HepG2 (cell line): ENCODE data around the gene C2orf76. TPM values are rescaled to one million over a fixed set of nuclear protein-coding genes. Genes with fewer than 3 reads are reported as not detected.

ENCODE experiments used
- ATAC-seq: fragments of 200-7000 bp; cut with Tn5 transposase; 3 replicates; pipeline ENCODE4 v1.9.1; 2020; ENCODE audit warnings: mild to moderate bottlenecking, moderate library complexity
- BruUV-seq: library from RNA; stranded (reverse); fragments of 400-500 nt; replicated peaks from 2 replicates; lab custom pipeline; 2021; lab: Mats Ljungman, UMichigan
- CTCF ChIA-PET: fragments of 300-600 bp; formaldehyde crosslinking; extraction: SDS; loops from one replicate; lab custom pipeline; 2021; ENCODE audit warnings: low total read pairs, inconsistent platforms, low intra/inter-chr PET ratio; lab: Yijun Ruan, JAX
- POLR2A ChIA-PET: fragments of 350-600 bp; sonication (Branson Sonifier 250); formaldehyde crosslinking; loops from one replicate; lab custom pipeline; 2020; ENCODE audit warnings: antibody characterized with exemption, inconsistent platforms; lab: Yijun Ruan, JAX
- DNase-seq: peaks from one replicate; pipeline ENCODE4 v3.0.0-alpha.2; 2015; ENCODE audit warnings: low spot score
- FAIRE-seq: peaks from 3 replicates; lab custom pipeline; 2011; peaks lifted over from hg19 to GRCh38; lab: Jason Lieb, UNC
- H2AFZ ChIP-seq: one replicate; pipeline ENCODE4 v1.6.1; 2011; ENCODE audit warnings: low read length, inconsistent platforms
- H3K27ac ChIP-seq: fragments of 300-600 bp; 3 replicates; pipeline ENCODE4 v1.8.0; 2011; ENCODE audit warnings: mixed run types, mild to moderate bottlenecking, mixed read lengths, low read length, inconsistent platforms; ENCODE audit not compliant: insufficient read depth; ENCODE audit errors: extremely low read length
- H3K27me3 ChIP-seq, 2 experiments: fragments of 200-600 bp in 1 of 2; 2 replicates in 1 of 2; 3 replicates in 1 of 2; pipeline versions ENCODE4 v1.6.0 to v1.8.0; 2011; ENCODE audit warnings: low read length in 2 of 2, mild to moderate bottlenecking in 2 of 2, moderate library complexity in 2 of 2, inconsistent platforms in 1 of 2; ENCODE audit not compliant: insufficient read depth in 2 of 2, control insufficient read depth in 1 of 2
- H3K36me3 ChIP-seq, 2 experiments: fragments of 200-600 bp in 1 of 2; replicated peaks in 1 of 2; 2 replicates in 1 of 2; 3 replicates in 1 of 2; pipeline versions ENCODE4 v1.5.1 to v1.8.0; 2011; ENCODE audit warnings: low read length in 2 of 2, inconsistent platforms in 1 of 2; ENCODE audit not compliant: insufficient read depth in 2 of 2, control insufficient read depth in 1 of 2
- H3K4me1 ChIP-seq: 2 replicates; pipeline ENCODE4 v1.5.1; 2012; ENCODE audit warnings: low read length, inconsistent platforms; ENCODE audit not compliant: insufficient read depth
- H3K4me2 ChIP-seq: 2 replicates; pipeline ENCODE4 v1.6.0; 2011; ENCODE audit warnings: low read depth, low read length, inconsistent platforms
- H3K4me3 ChIP-seq, 3 experiments: fragments of 200-600 bp in 1 of 3; sonication (generic), shearing (Covaris generic) in 1 of 3; replicated peaks in 1 of 3; 2 replicates each; pipeline ENCODE4 v1.5.1; 2011 to 2016; ENCODE audit warnings: low read length in 3 of 3, inconsistent platforms in 2 of 3, low read depth in 2 of 3, mild to moderate bottlenecking in 2 of 3, control low read depth in 1 of 3, mixed read lengths in 1 of 3; ENCODE audit not compliant: insufficient read depth in 1 of 3
- H3K79me2 ChIP-seq: one replicate; pipeline ENCODE4 v1.6.1; 2011; ENCODE audit warnings: low read length, inconsistent platforms; ENCODE audit not compliant: insufficient read depth
- H3K9ac ChIP-seq: 2 replicates; pipeline ENCODE4 v1.6.0; 2011; ENCODE audit warnings: mild to moderate bottlenecking, low read depth, low read length, inconsistent platforms; ENCODE audit not compliant: insufficient read depth
- H3K9me3 ChIP-seq: 2 replicates; pipeline ENCODE4 v1.5.1; 2012; ENCODE audit warnings: mild to moderate bottlenecking, low read length
- H4K20me1 ChIP-seq: 2 replicates; pipeline ENCODE4 v1.6.0; 2011; ENCODE audit warnings: inconsistent platforms, mild to moderate bottlenecking, low read length, moderate library complexity; ENCODE audit not compliant: insufficient read depth
- CEBPB ChIP-seq: IDR thresholded peaks from 2 replicates; pipeline ENCODE4 v1.6.1; 2011; ENCODE audit warnings: low read depth, low read length, improper control_type of control experiment, borderline replicate concordance
- EHMT2 ChIP-seq: fragments of 200-600 bp; sonication (generic); IDR thresholded peaks from 2 replicates; pipeline ENCODE4 v1.7.0; 2017; ENCODE audit warnings: antibody characterized with exemption, low read depth, low read length, borderline replicate concordance
- FOXJ3 ChIP-seq: sonication (generic); formaldehyde crosslinking; IDR thresholded peaks from 2 replicates; pipeline ENCODE4 v1.4.0; 2020; ENCODE audit warnings: missing genetic modification reagents, mild to moderate bottlenecking, borderline replicate concordance
- NCOA2 ChIP-seq: sonication (generic); formaldehyde crosslinking; IDR thresholded peaks from 2 replicates; pipeline ENCODE4 v1.8.0; 2022; ENCODE audit warnings: inconsistent platforms
- PCBP1 ChIP-seq: fragments of 200-400 bp; formaldehyde crosslinking; IDR thresholded peaks from 2 replicates; pipeline ENCODE4 v1.6.1; 2017; ENCODE audit warnings: mild to moderate bottlenecking, low read depth, low read length, borderline replicate concordance
- POLR2A ChIP-seq, 2 experiments: IDR thresholded peaks; 2 replicates each; pipeline ENCODE4 v1.6.1; 2011; ENCODE audit warnings: low read depth in 2 of 2, low read length in 2 of 2, mild to moderate bottlenecking in 1 of 2, moderate library complexity in 1 of 2; ENCODE audit not compliant: insufficient read depth in 1 of 2
- POLR2AphosphoS2 ChIP-seq: IDR thresholded peaks from 2 replicates; pipeline ENCODE4 v1.6.1; 2011; ENCODE audit warnings: low read depth, low read length, improper control_type of control experiment
- SRSF1 ChIP-seq: fragments of 200-400 bp; formaldehyde crosslinking; optimal IDR thresholded peaks from 2 replicates; pipeline ENCODE3; 2017; ENCODE audit warnings: mild to moderate bottlenecking, low read depth, low read length, moderate library complexity
- TRIM24 ChIP-seq: sonication (generic); formaldehyde crosslinking; IDR thresholded peaks from 2 replicates; pipeline ENCODE4 v1.8.0; 2022; ENCODE audit warnings: mild to moderate bottlenecking, missing genetic modification reagents
- ZKSCAN1 ChIP-seq: fragments of 150-350 bp; IDR thresholded peaks from 2 replicates; pipeline ENCODE4 v1.6.1; 2014; ENCODE audit warnings: low read length
- ZMYM2 ChIP-seq: sonication (generic); formaldehyde crosslinking; IDR thresholded peaks from 2 replicates; pipeline ENCODE4 v1.8.0; 2022; ENCODE audit warnings: mild to moderate bottlenecking, missing genetic modification reagents
- ZNF180 ChIP-seq: sonication (generic); formaldehyde crosslinking; IDR thresholded peaks from 2 replicates; pipeline ENCODE4 v1.4.0; 2020; ENCODE audit warnings: low read depth, missing genetic modification reagents, borderline replicate concordance
- ZNF260 ChIP-seq: sonication (generic); formaldehyde crosslinking; IDR thresholded peaks from 2 replicates; pipeline ENCODE4 v1.4.0; 2020; ENCODE audit warnings: missing genetic modification reagents, low read depth, mild to moderate bottlenecking, borderline replicate concordance
- WGBS: methylation state at CpG from one replicate; pipeline ENCODE4 v1.1.6; 2017; ENCODE audit warnings: low lambda C conversion rate; 5-methylcytosine and 5-hydroxymethylcytosine counted together
- in situ Hi-C: cut with HindIII; loops from 2 replicates; pipeline ENCODE4 v1.10.0; 2017; ENCODE audit warnings: low pct_unique_long_range_greater_than_20kb; ENCODE audit not compliant: extremely low pct_ligation_motif_present
- intact Hi-C: fragments of 100-400 bp; cut with micrococcal nuclease; formaldehyde crosslinking; loops from one replicate; pipeline ENCODE4 v1.10.0; 2022; ENCODE audit not compliant: unreplicated experiment
- polyA plus RNA-seq, 8 experiments: library from polyadenylated mRNA; depleted of rRNA in 3 of 8; stranded (reverse) in 7 of 8; unstranded in 1 of 8; fragments of >200 nt; fragmentation: Illumina TruSeq in 4 of 8; extraction: Trizol in 4 of 8; gene quantifications; 2 replicates each; pipeline versions ENCODE4 v1.2.1 to v1.2.3, GENCODE V29; 2011 to 2016; ENCODE audit warnings: low read depth in 4 of 8, missing spikeins in 1 of 8, mixed read lengths in 1 of 8; ENCODE audit not compliant: insufficient read depth in 1 of 8
- total RNA-seq, 5 experiments: library from RNA; depleted of rRNA; stranded (reverse); fragments of >200 nt; fragmentation: Illumina TruSeq; extraction: Trizol; gene quantifications; 2 replicates each; pipeline ENCODE4 v1.2.3, GENCODE V29; 2016; ENCODE audit warnings: low read depth in 1 of 5
- TF ChIP-seq, protein P1 (sequence below): sonication (generic); formaldehyde crosslinking; IDR thresholded peaks from 2 replicates; pipeline ENCODE4 v1.4.0; 2020; ENCODE audit warnings: missing genetic modification reagents

C2orf76 gene
- total and polyA plus RNA-seq, 2 of the 13 experiments (the other 11 are each of a cell fraction or from before 2014, with no cell fraction given) = 7.7 to 8.5 TPM

DNA sequence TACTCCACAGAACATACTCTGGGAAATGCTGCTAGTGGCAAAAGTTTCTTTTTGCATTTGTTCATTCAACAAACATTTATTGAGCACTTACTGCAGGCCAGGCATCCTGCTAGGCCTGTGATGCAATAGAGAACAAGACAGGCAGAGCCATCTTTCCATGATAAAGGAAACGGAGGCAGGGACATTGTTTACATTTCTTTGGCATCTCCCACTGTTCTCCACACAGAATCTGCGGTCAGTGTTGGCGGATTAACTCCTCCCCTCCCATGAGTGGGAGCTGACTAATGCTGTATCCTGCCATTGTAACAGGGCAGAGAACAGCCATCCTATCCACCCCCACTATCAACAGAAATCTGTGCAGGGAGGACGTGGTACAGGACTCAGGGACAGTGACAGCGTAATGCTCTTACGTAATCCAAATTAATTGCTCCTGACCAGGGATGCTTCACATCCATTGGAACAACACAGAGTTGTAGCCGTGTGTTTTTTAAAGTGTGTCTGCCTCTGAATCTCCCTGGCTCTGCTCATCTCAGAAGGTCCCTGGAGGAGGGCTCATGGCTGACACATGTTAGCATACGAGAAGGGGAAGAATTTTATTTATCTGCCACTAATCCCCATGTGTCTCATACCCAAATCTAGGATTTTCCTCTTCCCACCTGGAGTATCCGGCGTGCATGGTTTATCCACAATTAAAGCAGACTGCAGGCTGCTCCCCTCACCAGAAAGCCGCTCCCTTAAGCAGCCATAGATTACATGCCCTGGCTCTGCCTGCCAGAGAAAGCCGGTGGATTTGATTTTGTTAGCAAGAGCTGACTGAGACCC, 110.7 kb downstream of the C2orf76 start:
- H3K4me1 ChIP-seq = peaks cover 5% of the 10 kb centered on the region; the same call in 1 of the 2 replicates
- FAIRE-seq (no peak), DNase-seq (peak; percentile 38), ATAC-seq (no peak)
- H3K9ac ChIP-seq = no peak overlapping the region
- H3K4me2 ChIP-seq = no peak overlapping the region
- H3K27me3 ChIP-seq = no peaks in the 10 kb centered on the region
- ChIA-PET POLR2A (no interaction called here), CTCF (no interaction called here)
- no peaks in the 10 kb centered on the region for H3K79me2 ChIP-seq
- H3K27ac ChIP-seq = no peak overlapping the region
- H2AFZ ChIP-seq = no peak overlapping the region
- H3K9me3 ChIP-seq = no peaks in the 10 kb centered on the region
- in situ Hi-C loops (no loop called here), intact Hi-C loops (loop anchor here (5.0 kb wide), 1 partner anchor 1339 kb away; no protein-coding TSS in a partner anchor)
- H3K36me3 ChIP-seq = peaks cover 4 to 49% of the 10 kb centered on the region in 2 experiments
- no peak overlapping the region for H3K4me3 ChIP-seq
- BruUV-seq = no TSS peak
- no peak for TF ChIP-seq ZKSCAN1
- no peak for TF ChIP-seq FOXJ3
- TF ChIP-seq EHMT2 = no peak
- no peak for TF ChIP-seq SRSF1
- no peak for TF ChIP-seq PCBP1
- TF ChIP-seq ZMYM2 (CRISPR knock-in tag) = no peak
- no peak for TF ChIP-seq TRIM24
- no peak for TF ChIP-seq NCOA2 (CRISPR knock-in tag)
- TF ChIP-seq ZNF180 = no peak
- TF ChIP-seq, protein P1, sequence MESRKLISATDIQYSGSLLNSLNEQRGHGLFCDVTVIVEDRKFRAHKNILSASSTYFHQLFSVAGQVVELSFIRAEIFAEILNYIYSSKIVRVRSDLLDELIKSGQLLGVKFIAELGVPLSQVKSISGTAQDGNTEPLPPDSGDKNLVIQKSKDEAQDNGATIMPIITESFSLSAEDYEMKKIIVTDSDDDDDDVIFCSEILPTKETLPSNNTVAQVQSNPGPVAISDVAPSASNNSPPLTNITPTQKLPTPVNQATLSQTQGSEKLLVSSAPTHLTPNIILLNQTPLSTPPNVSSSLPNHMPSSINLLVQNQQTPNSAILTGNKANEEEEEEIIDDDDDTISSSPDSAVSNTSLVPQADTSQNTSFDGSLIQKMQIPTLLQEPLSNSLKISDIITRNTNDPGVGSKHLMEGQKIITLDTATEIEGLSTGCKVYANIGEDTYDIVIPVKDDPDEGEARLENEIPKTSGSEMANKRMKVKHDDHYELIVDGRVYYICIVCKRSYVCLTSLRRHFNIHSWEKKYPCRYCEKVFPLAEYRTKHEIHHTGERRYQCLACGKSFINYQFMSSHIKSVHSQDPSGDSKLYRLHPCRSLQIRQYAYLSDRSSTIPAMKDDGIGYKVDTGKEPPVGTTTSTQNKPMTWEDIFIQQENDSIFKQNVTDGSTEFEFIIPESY = 0 out of 2 replicates have a peak, but pooled peaks have one; percentile 46
- TF ChIP-seq CEBPB = peak; percentile 71
- no peak for TF ChIP-seq POLR2A (IDR thresholded peaks at IDR 0.05; ENCODE audit: insufficient read depth in 1 of 2, low read depth in 2 of 2, low read length in 2 of 2)
- TF ChIP-seq POLR2AphosphoS2 = no peak
- TF ChIP-seq ZNF260 (CRISPR knock-in tag) = no peak
- WGBS = 90% methylated on average over 12 of the region's 12 CpGs
- H4K20me1 ChIP-seq = no peaks in the 10 kb centered on the region
